Measurements from ENCODE around the gene LBR.
A peak's percentile ranks its signal among the peaks of the same experiment; 100 is the strongest.

The LBR gene

GRCh38 chr1:225464851-225465792, 37.3 kb upstream of the LBR start:
- no peak for DNase-seq (ENCODE audit: low spot score)

- no peak for DNase-seq (ENCODE audit: low spot score)
Observed at GRCh38 chr1:225462714-225463574, 35.1 kb upstream of the LBR start.

GRCh38 chr1:225462429-225462713, 34.5 kb upstream of the LBR start:
- no peak for DNase-seq (ENCODE audit: low spot score)

DNA sequence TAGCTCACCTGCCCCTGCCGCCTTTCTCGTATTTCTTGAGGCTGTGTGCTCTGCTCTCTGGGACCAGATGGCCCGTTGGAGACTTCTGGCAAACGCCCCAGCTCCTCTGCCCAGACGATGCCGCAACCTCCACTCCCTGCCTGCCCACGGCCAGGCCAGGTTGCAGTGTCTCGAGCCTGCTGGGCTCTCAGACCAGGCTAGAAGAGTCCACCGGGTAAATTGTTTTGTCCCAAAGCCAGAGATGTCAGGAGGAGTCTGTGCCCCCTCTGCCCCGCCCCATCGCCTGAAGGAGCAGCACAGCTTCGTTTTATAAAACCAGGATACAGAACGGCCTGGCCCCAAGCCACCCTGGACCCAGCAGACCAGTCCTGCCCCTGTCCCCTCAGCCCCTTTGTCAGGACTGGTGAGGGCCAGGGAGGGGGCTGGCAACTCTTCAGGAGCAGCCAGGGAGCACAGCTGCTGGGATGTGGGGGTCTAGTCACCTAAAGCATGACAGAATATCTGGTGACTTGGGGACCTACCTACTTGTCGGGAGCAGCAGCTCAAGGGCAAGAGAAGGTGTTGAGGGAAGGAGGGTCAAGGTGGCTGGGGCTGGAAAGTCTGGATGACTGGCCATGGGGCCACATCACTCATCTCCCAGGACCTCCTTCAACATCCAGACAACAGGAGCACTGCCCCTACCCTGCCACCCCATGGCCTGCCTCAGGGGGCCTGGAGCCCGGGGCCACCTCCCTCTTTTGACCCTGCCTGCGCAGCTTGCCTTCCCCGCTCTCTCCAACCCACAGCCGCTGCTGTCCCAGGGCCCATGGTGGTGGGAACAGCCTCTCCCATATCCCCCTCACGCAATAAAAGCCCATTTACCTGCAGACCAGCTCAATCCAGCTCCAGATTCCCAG, 33.9 kb upstream of the LBR start:
- no peak for DNase-seq (ENCODE audit: low spot score)

GRCh38 chr1:225460737-225461532, 33.1 kb upstream of the LBR start:
- peak; percentile 35 for DNase-seq (ENCODE audit: low spot score)

GRCh38 chr1:225460021-225460736, 32.3 kb upstream of the LBR start:
- DNase-seq (ENCODE audit: low spot score) = no peak

DNA sequence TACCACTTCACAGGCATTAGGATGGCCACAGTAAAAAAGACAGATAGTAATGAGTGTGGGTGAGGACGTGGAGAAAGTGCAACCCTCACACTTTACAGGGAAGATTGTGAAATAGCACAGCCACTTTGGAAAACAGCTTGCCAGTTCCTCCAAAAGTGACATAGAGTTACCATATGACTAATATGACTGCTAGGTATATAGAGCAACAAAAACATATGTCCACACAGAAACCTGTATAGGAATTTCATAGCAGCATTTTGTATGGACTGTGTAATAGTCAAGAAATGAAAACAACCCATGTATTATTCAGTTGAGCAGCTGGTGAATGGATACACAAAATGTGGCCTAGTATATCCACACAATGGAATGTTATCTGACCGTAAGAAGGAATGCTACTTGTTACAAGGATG, 30.4 kb upstream of the LBR start:
- DNase-seq (ENCODE audit: low spot score) = no peak

- DNase-seq (ENCODE audit: low spot score) = peak; percentile 91
Observed at GRCh38 chr1:225454733-225455132, 26.9 kb upstream of the LBR start.

GRCh38 chr1:225453797-225454648, 26.2 kb upstream of the LBR start:
- peak; percentile 81 for DNase-seq (ENCODE audit: low spot score)

- DNase-seq (ENCODE audit: low spot score) = no peak
Observed at GRCh38 chr1:225451840-225452515, 24.1 kb upstream of the LBR start.

DNA sequence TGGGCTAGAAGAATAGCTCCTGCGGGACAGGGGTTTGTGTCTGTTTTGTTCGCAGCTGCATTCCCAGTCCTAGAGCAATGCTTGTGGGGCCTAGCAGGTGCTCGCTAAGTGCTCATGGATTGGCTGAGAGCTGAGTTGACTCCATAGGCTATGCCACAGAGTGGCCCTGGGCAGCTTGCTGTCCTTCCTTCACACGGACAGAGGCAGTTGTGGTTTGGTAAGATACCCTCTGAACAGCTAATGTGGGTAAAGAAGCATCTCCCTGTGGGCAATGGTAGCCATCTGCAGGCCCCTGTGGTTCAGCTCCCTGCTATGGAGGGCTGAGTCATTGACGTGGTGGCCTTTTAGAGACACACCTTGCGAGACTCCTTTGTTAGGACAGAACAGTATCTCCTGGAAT, 23.5 kb upstream of the LBR start:
- peak; percentile 55 for DNase-seq (ENCODE audit: low spot score)

DNA sequence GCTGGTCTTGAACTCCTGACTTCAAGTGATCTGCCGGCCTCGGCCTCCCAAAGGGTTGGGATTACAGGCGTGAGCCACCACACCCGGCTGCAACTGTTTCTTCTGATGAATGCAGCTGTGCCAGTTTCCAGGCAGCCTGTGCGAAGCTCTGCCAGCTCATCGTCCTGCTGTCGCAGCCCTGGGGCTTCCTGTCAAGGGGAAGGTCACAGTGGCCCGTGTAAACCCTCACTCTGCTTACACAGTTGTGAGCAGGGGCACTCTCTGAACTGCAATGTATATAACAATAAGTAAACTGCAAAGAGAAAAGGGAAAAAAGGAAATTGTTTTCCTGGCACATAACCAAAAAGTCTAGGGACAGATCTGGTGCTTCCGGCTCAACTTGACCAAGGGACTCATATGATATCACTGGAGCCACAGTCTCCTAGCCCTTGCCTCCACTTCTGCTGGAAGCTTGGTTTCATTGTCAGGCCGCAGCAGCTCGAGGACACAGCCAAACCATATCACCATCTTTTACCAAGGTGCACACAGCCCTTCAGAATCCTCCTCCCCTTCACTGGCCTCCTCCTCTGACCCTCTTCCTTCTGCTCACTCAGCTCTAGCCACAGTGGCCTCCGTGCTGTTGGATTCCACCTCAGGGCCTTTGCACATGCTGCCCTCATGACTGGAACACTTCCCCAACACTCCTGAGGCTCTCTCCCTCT, 22.8 kb upstream of the LBR start:
- DNase-seq (ENCODE audit: low spot score) = no peak

DNA sequence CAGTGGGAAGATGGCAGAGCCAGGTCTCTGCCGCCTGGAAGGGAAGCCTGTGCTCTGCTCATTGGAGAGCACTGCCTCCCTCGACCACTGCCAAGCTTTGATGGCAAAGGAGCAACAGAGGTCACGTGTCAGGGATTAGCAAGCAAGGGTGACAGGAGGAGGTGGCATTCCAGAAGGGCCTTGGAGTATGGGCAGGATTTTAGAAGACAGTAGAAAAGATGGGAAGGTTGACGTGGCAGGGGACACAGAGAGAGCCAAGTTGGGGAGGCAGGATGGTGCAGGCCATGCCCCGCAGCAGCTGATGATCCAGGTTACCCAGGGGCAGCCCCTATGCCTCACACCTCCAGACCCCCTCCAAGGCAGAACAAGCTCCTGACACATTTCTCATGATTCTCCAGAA, 21.9 kb upstream of the LBR start:
- DNase-seq (ENCODE audit: low spot score) = no peak

GRCh38 chr1:225449261-225449660, 21.4 kb upstream of the LBR start:
- peak; percentile 95 for DNase-seq (ENCODE audit: low spot score)

GRCh38 chr1:225448146-225448805, 20.4 kb upstream of the LBR start:
- no peak for DNase-seq (ENCODE audit: low spot score)

GRCh38 chr1:225447650-225448089, 19.8 kb upstream of the LBR start:
- DNase-seq (ENCODE audit: low spot score) = no peak

- no peak for DNase-seq (ENCODE audit: low spot score)
Observed at GRCh38 chr1:225446981-225447615, 19.3 kb upstream of the LBR start.

Measured in SW480 (cell line).